VCaP (cell line): Measurements from ENCODE around the gene PLEK2.
"Not testable (repeated sequence)": the region's sequence is repeated elsewhere in the genome, so short reads cannot be mapped to it uniquely, and the experiment has no call there.

Experiments used
- H3K27ac ChIP-seq: fragments of 450-650 bp; 2 replicates; pipeline ENCODE4 v1.5.1; 2017
- CTCF ChIP-seq: fragments of 450-650 bp; conservative IDR thresholded peaks from 2 replicates; pipeline ENCODE4 v1.5.1; 2017; ENCODE audit warnings: mild to moderate bottlenecking, moderate library complexity

Gene PLEK2

GRCh38 chr14:67410313-67410712 lies 1.7 kb downstream of the PLEK2 start:
- TF ChIP-seq CTCF = no peak
- H3K27ac ChIP-seq = no peak overlapping the region

- no peak for TF ChIP-seq CTCF
- H3K27ac ChIP-seq = no peak overlapping the region
Observed at GRCh38 chr14:67409461-67409860, 2.5 kb downstream of the PLEK2 start.

- H3K27ac ChIP-seq = not testable (repeated sequence)
Observed at GRCh38 chr14:67408122-67408801, 3.7 kb downstream of the PLEK2 start.

- H3K27ac ChIP-seq = no peak overlapping the region
- TF ChIP-seq CTCF = no peak
Observed at GRCh38 chr14:67405771-67406170, 6.2 kb downstream of the PLEK2 start.

- H3K27ac ChIP-seq = no peak overlapping the region
- TF ChIP-seq CTCF = no peak
Observed at GRCh38 chr14:67400434-67400833, 11.5 kb downstream of the PLEK2 start.

GRCh38 chr14:67397536-67397935 lies 14.4 kb downstream of the PLEK2 start:
- TF ChIP-seq CTCF = no peak
- no peak overlapping the region for H3K27ac ChIP-seq

- TF ChIP-seq CTCF = no peak
- H3K27ac ChIP-seq = no peak overlapping the region
Observed at GRCh38 chr14:67396381-67396970, 15.5 kb downstream of the PLEK2 start.

- no peak overlapping the region for H3K27ac ChIP-seq
- no peak for TF ChIP-seq CTCF
Observed at GRCh38 chr14:67395876-67396189, 16.1 kb downstream of the PLEK2 start.
